CD4-positive, alpha-beta T cell treated with Interleukin-15 for 4 hours (primary cell): Measurements from ENCODE around the gene ZAR1.
"Not testable (repeated sequence)": the region's sequence is repeated elsewhere in the genome, so short reads cannot be mapped to it uniquely, and the experiment has no call there.

Experiments used
- DNase-seq: peaks from one replicate; pipeline ENCODE4 v3.0.0-alpha.2; 2020; ENCODE audit warnings: low spot score

The ZAR1 gene, protein sequence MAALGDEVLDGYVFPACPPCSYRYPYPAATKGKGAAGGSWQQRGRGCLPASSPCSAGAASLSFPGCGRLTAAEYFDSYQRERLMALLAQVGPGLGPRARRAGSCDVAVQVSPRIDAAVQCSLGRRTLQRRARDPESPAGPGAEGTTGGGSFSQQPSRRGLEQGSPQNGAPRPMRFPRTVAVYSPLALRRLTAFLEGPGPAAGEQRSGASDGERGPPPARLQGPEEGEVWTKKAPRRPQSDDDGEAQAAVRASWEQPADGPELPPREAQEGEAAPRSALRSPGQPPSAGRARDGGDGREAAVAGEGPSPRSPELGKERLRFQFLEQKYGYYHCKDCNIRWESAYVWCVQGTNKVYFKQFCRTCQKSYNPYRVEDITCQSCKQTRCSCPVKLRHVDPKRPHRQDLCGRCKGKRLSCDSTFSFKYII

DNA sequence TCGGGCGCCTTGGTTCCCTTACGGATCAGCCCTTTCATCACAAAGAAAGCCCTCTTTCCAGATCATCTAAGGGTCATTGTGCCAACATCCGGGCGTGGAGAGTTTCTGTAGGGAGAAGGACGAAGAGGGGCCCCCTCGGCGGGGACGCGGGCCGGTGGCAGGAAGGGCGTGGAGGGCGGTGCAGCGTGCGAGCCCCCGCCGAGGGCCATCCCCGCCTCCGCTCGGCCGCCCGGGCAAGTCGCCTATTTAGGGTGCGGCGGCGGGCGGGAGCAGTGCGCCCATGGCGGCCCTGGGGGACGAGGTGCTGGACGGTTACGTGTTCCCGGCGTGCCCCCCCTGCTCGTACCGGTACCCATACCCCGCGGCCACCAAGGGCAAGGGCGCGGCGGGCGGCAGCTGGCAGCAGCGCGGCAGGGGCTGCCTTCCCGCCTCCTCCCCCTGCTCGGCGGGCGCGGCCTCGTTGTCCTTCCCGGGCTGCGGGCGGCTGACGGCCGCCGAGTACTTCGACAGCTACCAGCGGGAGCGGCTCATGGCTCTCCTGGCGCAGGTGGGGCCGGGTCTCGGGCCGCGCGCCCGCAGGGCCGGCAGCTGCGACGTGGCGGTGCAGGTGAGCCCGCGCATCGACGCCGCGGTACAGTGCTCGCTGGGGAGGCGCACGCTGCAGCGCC lies at the start of gene ZAR1:
ZAR1 (plus strand) TSS at position 241 of the 668 bp plus-strand sequence; CDS start at position 281, 40 bp downstream.
- no peak for DNase-seq

DNA sequence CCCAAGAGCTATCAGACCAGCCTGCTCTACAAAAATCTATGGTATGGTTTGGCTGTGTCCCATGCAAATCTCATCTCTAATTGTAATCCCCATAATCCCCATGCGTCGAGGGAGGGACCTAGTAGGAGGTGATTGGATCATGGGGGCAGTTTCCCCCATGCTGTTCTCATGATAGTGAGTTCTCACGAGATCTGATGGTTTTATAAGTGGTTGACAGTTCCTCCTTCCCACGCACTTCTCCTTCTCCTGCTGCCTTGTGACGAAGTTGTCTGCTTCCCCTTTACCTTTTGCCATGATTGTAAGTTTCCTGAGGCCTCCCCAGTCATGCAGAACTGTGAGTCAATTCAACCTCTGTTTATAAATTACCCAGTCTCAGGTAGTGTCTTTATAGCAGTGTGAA lies 49.1 kb upstream of the ZAR1 start:
- not testable (repeated sequence) for DNase-seq

DNA sequence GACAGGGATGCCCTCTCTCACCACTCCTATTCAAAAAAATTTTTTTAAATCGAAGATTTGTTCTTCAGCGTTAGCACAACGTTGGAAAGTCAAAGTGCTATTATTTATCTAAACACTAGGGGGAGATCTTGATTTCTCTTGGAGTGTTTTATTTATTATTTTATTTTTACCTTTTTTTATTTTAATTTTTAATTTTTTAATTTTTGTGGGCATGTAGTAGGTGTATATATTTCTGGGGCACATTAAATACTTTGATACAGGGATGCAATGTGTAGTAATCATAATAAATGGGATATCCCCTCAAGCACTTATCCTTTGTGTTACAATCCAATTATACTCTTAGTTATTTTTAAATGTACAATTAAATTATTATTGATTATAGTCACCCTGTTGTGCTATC lies 44.3 kb upstream of the ZAR1 start:
- DNase-seq = peak; percentile 12

DNA sequence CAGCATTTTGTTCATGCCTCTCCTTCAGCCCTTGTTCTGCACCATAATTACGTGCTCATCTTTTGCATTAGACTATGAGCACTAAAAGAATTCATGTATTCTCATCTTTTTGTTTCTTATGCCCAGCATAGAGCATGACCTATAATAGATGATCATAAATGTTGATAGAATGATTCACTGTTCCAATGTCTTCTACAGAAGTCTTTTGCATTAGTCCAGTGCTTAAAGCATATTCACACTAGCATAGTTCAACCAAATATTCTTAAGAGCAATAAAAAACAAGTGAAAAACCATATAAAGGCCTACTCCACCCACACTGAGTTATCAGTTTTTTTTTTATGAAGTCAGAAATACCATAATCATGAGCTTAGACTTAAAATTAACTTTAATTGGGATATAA lies 43.4 kb upstream of the ZAR1 start:
- no peak for DNase-seq

DNA sequence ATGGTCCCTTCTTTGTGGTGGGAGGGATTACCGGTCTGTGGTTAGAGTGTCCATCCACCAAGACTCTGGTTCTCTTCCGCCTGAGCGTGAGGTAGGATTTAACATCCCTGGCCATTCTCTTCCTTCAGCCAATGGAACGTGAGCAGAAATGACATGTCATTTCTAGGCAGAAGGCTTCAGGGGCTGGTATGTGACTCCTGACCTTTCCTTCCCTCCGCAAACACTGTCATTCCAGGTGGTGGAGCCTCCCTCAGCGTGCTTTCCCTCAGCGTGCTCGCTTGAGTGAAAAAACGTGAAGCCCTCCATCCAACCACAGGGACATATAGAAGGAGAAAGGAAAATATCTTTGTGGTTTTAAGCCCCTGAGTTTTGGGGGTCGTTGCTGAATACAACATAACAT lies 40.9 kb upstream of the ZAR1 start:
- no peak for DNase-seq

DNA sequence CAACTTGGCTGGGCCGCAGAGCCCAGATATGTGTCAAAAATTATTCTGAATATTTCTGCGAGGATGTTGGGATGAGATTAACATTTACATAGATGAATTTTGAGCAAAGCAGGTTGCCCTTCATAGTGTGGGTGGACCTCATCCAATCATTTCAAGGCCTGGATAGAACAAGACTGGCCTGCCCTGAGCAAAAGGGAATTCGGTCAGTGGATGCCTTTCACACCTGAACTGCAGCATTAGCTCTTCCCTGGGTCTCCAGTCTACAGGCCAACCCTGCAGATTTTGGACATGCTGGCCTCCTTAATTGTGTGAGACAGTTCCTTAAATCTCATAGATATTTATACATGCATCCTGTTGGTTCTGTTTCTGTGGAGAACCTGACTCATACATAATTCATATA lies 39.3 kb upstream of the ZAR1 start:
- DNase-seq = no peak

DNA sequence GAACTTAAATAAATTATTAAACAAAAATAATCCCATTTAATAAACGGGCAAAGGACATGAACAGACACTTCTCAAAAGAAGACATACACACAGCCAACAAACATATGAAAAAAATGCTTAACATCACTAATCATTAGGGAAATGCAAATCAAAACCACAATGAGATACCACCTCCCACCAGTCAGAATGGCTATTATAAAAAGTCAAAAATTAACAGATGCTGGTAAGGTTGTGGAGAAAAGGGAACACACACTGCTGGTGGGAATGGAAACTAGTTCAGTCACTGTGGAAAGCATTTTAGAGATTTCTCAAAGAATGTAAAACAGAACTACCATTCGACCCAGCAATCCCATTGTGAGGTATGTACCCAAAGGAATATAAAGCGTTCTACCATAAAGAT lies 38.4 kb upstream of the ZAR1 start:
- not testable (repeated sequence) for DNase-seq

DNA sequence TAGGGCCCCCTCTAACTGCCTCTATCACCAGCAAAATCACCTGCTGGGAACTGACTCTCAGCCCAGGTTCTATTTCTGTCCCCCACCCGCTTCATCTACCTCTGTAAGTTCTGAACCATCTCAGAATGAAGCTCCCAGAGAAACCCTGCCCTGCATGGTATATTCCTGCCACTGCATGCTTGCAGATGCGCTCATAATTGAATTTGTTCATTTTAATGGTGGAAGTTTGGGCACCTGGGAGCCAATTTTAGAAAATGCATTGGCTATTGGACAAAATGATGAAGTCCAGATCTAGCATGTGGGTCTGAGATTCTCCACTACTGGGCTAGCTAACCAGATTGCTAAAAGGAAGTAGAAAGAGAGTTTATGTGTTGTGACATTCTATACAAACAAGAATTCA lies 35.5 kb upstream of the ZAR1 start:
- DNase-seq = no peak

DNA sequence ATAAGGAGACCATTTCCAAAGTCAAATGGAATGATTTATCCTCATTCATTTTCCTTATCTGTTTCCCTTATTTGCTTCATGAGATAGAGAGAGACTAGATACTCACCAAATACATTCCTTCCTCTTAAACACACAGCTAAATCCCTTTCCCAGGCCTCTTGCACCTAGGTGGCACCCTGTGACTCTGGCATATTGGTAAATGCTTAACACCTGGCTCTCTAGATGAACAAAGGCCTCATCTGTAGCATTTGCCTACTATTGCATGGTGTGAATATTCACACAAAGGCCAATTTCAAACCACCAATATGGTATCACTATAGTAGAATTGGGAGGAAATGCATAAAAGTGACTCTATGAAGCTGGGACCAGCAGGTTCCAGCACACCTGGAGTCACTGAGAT lies 29.1 kb upstream of the ZAR1 start:
- no peak for DNase-seq

DNA sequence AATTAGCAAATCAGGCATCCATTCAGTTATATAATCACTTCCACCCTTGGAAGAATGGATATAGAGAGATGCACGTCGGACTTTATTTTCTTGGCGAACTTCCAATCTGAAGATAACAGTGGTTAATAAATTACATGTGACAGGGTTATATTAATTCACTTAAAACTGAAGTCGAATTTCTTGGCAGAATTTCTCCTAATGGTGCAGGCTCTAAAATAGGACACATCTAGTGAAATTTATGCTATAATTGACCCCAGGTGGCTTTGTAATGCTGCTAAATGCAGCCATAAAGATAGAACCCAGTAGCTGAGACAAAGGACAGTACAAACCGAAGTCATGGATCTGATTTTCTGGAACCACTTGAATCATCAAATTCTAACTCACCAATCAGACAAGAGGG lies 27.7 kb upstream of the ZAR1 start:
- DNase-seq = no peak

DNA sequence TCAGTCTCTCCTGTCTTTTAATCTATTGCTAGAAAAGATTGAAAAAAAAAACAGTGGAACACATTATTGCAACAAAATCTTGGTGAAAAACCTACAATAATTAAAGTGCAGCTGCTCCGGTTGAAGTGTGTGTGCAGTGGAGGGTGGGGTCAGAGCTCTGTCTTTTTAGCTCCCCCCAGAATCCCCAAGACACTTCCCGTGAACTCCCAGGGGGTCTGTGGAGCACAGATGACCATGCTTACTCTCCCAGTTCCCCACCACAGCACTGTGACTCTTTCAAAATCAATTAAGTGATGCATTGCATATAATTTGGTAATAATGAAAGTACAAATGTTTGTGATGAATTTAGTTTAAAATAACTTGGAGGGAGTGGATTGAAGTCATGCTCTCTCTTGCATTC lies 22.6 kb upstream of the ZAR1 start:
- DNase-seq = no peak

DNA sequence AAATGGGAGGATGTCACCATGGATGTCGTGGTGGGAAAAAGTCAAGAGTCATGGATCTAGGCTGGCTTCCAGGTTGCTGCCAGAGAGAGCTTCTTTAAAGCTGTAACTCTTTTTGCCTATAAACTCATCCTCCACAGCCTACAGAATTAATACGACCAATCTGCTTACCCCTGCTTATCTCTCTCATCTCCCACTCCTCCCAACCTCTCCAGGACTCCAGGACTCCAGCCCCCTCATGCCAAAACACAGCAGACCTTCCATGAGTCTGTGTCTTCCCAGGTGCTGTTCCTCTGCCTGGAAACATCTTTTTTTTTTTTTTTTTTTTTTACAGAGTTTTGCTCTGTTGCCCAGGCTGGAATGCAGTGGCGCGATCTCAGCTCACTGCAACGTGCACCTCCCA lies 22.2 kb upstream of the ZAR1 start:
- no peak for DNase-seq

DNA sequence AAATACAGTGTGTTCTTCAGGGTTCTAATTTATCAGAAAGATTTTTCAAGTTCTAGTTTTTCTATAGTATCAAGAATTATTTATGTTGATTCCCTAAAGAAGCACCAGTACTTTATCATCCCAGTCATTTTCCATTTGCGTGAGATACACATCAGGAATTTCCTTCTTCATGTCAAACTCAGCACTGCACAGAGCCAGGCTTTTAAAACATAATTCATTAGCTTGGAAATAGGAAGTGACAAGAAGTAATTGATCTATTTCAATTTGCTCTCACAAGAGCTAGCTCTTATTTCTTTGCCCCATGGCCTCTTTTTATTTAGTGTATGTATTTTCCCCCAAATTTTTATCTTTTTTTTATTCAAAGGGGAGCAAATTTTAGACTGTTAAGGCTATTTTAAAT lies 19.9 kb upstream of the ZAR1 start:
- no peak for DNase-seq

DNA sequence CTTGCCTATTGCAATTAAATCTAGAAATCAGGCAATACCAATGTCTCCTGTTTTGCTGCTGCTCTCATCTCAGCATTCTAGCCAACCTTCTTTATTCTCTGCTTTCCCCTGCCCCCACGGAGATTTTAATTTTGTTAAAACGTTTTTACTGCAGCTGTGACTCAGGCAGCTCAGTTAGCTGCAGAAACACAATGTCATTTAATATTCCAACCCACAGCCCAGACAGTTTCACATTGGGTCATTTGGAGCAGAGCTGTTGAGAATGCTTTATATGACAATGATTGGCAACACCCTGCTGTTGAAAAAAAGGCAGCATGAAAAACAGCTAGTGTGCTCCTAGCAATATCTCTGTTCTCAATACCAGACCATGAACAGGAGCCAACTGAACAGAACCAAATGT lies 19.5 kb upstream of the ZAR1 start:
- no peak for DNase-seq

DNA sequence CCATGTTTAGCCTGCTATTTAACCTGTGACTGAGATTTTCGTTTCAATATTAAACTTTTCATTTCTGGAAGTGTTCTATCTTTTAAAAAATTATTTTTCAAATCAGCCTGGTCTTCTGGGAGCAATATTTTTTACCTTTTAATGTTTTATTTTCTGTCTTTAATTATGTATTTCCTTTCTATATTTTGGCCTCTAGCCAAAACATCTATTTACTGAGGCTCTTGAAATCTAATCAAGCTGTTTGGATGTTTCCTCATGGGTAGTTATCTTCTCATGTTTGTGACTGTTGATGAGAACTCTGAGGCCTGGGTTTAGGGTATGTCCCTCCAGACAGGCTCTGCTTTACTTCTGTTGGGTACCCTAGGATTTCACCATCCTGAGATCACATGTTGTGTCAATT lies 17.3 kb upstream of the ZAR1 start:
- no peak for DNase-seq

DNA sequence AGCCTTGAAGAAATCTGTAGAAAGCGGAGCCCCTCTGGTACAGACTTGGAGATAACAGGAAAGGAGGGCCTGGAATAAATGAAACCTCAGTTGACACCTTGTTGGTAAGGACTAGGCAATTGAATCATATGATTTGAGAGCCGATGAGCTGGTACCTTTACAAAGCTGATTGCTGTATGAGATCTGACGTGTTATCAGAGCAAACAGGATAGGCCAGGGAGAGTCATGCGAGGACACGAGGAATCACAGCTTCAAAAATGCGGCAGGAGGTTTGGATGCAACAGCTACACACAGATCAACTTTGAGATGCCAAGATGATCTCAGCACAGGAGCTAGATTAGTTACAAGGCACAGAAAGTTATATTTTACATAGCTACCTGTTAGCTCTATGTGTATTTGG lies 14.3 kb upstream of the ZAR1 start:
- no peak for DNase-seq

DNA sequence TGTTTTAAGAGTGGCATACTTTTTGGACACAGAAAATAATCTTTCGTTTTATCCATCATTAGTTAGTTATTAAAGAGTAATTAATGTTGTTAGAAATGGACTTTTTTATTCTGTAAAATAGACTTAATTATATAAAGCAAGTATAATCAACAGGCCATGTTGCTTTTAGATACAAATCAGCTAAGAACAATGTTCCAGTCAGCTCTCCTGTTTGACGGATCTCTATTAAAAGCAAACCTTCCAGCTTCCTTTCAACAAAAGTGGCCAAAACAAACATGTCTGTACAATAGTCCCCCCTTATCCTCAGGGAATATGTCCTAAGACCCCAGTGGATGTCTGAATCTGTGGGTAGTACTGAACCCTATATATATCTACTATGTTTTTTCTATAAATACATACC lies 11.8 kb upstream of the ZAR1 start:
- no peak for DNase-seq

DNA sequence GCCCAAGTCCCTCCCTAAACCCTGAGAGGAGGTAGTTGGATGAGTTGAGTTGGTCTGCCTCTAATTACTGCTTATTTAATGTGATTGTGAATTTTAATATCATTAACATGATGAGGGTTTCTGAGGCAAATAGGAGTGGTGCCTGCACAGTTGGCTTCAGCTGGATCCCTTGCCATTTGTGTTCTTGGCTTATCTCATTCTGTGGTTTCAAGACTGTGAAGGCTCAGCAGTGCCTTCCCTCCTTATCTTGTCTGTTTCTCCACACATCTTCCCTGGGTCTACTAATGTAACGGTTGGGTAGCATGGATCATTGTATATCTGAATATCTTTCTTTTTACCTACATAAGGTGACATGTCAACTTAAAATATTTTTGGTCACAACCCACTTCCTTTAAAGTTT lies 8.5 kb upstream of the ZAR1 start:
- no peak for DNase-seq

DNA sequence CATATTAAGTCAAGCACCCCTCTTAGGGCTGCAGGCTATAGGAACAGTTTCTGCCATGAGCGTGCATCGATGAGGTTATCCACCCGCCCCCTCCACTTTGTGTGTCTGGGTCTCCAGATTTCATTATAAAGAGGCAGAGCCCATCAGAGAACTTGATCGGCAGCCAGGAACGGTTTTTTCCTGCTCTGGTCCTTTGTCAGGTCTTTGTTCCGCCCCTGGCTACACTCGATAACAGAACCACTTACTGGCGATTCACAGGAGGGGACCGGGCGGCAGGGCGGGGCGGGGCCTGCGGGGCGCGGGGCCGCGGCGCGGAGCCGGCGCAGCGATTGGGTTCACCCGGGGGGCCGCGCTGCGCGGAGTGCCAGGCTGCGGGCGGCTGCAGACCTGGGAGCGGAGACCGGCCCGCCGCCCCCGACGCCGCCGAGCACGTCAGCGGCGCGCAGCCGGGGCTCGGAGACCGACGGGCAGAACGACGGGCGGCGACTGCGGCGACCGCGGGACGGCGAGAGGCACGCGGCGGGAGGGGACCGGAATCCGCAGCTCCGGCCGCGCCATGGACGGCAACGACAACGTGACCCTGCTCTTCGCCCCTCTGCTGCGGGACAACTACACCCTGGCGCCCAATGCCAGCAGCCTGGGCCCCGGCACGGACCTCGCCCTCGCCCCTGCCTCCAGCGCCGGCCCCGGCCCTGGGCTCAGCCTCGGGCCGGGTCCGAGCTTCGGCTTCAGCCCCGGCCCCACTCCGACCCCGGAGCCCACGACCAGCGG lies 6.9 kb upstream of the ZAR1 start, which contains the start of gene SLC10A4:
SLC10A4 (plus strand) TSS at position 338 of the 771 bp plus-strand sequence; CDS start at position 557, 219 bp downstream.
- DNase-seq = no peak

DNA sequence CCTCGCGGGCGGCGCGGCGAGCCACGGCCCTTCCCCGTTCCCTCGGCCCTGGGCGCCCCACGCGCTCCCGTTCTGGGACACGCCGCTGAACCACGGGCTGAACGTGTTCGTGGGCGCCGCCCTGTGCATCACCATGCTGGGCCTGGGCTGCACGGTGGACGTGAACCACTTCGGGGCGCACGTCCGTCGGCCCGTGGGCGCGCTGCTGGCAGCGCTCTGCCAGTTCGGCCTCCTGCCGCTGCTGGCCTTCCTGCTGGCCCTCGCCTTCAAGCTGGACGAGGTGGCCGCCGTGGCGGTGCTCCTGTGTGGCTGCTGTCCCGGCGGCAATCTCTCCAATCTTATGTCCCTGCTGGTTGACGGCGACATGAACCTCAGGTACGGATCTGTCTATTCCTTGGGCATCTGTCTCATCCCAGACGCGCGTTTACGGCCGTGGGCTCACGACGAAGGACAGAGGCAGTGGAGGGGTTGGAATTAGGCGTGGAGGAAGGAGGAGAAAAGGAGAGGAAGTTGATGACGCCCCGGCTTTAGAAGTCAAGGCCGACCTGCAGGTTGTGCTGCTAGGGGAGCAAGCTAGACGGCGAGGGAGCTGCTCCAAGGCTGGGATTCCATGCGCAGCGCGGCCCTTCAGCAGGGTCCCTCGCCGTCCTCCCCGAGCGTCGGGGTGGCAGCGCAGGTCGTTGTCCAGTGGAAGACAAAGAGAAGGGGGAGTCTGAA lies 6.1 kb upstream of the ZAR1 start:
- no peak for DNase-seq

DNA sequence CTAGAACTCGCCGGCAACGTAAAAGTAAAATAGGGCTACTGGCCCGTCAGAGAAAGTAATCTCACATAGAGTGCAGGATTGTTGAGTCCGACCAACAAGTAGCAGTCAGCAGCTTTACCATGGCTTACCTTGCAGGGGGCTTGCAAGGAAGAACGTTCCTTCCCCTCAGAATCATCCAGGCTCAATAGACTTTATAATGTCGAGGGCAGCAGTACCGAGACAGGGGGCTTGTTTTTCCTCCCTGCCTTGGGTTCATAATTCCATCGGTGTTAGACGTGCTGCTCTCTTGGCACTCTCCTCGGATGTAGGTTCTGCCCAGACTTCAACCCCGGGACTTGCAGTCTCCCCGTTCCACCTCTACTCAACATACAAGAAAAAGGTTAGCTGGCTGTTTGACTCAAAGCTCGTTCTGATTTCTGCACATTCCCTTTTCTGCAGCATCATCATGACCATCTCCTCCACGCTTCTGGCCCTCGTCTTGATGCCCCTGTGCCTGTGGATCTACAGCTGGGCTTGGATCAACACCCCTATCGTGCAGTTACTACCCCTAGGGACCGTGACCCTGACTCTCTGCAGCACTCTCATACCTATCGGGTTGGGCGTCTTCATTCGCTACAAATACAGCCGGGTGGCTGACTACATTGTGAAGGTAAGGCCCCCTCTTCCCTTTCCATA lies 5.4 kb upstream of the ZAR1 start:
- DNase-seq = no peak

DNA sequence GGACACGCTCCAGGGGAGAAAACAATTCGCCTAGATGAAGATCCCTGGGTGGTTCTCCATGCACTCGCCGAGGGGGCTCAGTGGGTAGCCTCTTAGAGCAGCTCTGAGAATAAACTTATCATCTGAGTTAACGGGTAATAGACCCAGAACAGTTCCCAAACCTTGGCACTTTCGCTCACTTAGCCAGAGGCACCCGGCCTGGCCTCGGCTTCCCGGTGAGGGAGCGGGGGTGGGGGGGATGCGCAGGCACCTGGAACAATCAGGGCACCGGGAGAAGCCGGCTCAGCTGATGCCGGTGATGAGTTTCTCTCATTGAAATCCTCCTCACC lies 405 bp upstream of the ZAR1 start:
- DNase-seq = no peak
